OCI-LY1 (cell line): ENCODE results near the gene ZCCHC7.

Experiments used
- EZH2 ChIP-seq: fragments of 200-600 bp; sonication (generic), shearing (Covaris generic); IDR thresholded peaks from 2 replicates; pipeline ENCODE4 v1.8.0; 2017; ENCODE audit warnings: borderline replicate concordance, mixed run types, mild to moderate bottlenecking, antibody characterized with exemption, low read length, moderate library complexity, mixed read lengths
- TF ChIP-seq, protein P1 (sequence below): fragments of 200-600 bp; sonication (generic), shearing (Covaris generic); IDR thresholded peaks from 2 replicates; pipeline ENCODE4 v1.5.1; 2017; ENCODE audit warnings: mild to moderate bottlenecking, antibody characterized with exemption, low read length, moderate library complexity, mixed read lengths

DNA sequence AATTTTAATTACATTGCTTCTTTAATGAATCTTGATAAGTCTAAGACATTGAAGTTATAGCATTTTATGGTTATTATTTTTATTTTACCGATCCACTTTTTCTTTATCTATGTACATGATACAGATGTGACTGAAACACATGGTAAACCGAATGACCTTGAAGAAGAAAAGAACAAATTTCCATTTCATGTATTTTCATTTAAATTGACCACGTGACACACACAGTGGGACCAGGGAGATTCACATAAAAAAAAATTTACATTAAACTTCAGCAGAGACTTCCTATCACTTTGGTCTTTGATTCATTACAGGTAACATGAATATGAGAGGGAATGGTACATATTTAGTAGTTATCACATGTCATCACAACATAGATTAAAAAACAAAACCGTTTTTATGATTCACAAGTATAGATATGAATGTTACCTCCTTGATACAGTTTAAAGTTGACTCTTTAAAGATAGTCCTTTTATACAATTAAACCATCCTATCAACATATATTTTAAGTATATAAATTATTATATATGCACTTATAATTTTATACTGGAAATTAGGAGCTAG is 133.1 kb downstream of the ZCCHC7 start:
- TF ChIP-seq, protein P1, sequence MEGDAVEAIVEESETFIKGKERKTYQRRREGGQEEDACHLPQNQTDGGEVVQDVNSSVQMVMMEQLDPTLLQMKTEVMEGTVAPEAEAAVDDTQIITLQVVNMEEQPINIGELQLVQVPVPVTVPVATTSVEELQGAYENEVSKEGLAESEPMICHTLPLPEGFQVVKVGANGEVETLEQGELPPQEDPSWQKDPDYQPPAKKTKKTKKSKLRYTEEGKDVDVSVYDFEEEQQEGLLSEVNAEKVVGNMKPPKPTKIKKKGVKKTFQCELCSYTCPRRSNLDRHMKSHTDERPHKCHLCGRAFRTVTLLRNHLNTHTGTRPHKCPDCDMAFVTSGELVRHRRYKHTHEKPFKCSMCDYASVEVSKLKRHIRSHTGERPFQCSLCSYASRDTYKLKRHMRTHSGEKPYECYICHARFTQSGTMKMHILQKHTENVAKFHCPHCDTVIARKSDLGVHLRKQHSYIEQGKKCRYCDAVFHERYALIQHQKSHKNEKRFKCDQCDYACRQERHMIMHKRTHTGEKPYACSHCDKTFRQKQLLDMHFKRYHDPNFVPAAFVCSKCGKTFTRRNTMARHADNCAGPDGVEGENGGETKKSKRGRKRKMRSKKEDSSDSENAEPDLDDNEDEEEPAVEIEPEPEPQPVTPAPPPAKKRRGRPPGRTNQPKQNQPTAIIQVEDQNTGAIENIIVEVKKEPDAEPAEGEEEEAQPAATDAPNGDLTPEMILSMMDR = no peak
- TF ChIP-seq EZH2 = no peak
